ENCODE measurements around the gene MITF.

Gene MITF

DNA sequence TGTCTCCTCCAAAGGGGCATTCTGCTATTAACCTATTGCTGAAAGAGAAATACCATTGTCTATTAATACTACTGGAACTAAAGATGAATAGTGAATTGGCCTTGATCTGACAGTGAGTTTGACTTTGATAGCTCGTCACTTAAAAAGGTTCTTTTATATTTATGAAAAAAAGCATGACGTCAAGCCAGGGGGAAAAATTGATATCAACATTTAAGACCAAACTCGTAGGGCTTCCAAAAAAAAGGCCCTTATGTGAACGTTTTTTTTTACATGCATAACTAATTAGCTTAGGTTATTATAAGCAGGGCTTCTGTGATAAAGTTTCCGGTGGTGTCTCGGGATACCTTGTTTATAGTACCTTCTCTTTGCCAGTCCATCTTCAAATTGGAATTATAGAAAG is 197.0 kb downstream of the MITF start:
- Histone ChIP-seq H3K27me3 (replicated peaks; ENCODE audit: control insufficient read depth, insufficient read depth, low read length, poor library complexity, severe bottlenecking) (no peaks in the 10 kb centered on the region), H3K4me3 (ENCODE audit: insufficient read depth, low read depth, low read length, poor library complexity, severe bottlenecking) (no peak overlapping the region), H3K4me1 (ENCODE audit: control insufficient read depth, insufficient read depth, low read length, poor library complexity, severe bottlenecking) (no peaks in the 10 kb centered on the region), H3K27ac (ENCODE audit: insufficient read depth, low read length, poor library complexity, severe bottlenecking) (no peak overlapping the region), H3K36me3 (ENCODE audit: control insufficient read depth, insufficient read depth, low read length) (no peaks in the 10 kb centered on the region), H3K9me3 (ENCODE audit: control insufficient read depth, low read length) (no peaks in the 10 kb centered on the region)
- no peak for DNase-seq

DNA sequence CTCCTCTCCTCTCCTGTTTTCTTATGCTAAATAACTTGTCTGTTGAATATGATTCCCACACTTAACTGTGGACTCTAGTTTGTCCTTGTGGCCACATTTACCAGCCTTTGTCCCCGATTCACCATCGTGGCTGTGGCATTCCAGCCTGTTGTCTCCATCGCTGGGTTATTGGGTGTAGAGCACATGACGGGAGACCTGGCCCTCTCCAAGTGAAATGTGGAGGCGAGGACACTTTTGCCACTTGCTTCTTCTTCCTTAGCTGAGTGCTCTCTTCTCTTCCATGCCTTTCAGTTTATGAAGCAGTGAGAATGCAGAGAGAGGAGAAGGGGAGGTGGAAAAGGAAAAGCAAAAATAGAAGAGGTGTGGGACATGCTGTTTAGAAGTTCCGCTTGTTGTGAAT is 198.8 kb downstream of the MITF start:
- Histone ChIP-seq H3K9me3 (ENCODE audit: control insufficient read depth, low read length) (no peaks in the 10 kb centered on the region), H3K4me1 (ENCODE audit: control insufficient read depth, insufficient read depth, low read length, poor library complexity, severe bottlenecking) (no peaks in the 10 kb centered on the region), H3K27ac (ENCODE audit: insufficient read depth, low read length, poor library complexity, severe bottlenecking) (no peak overlapping the region), H3K27me3 (replicated peaks; ENCODE audit: control insufficient read depth, insufficient read depth, low read length, poor library complexity, severe bottlenecking) (no peaks in the 10 kb centered on the region), H3K4me3 (ENCODE audit: insufficient read depth, low read depth, low read length, poor library complexity, severe bottlenecking) (no peak overlapping the region), H3K36me3 (ENCODE audit: control insufficient read depth, insufficient read depth, low read length) (no peaks in the 10 kb centered on the region)
- DNase-seq, result no peak

DNA sequence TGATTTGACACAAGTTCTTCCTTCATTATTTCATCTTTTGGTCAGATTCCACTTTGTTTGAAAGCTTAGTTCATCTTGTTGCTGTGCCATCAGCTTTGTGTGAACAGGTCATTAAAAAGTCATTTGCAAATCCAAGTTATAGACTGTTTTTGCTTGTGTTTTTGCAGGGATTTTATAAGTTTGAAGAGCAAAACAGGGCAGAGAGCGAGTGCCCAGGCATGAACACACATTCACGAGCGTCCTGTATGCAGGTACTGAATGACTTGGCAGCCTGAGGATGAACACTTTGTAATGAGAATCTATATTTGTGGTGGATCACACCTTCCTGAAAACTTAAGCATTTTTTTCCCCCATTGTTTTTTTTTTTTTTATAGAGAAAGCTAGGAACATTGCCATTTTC is 199.7 kb downstream of the MITF start:
- Histone ChIP-seq H3K9me3 (ENCODE audit: control insufficient read depth, low read length) (no peaks in the 10 kb centered on the region), H3K36me3 (ENCODE audit: control insufficient read depth, insufficient read depth, low read length) (no peaks in the 10 kb centered on the region), H3K4me1 (ENCODE audit: control insufficient read depth, insufficient read depth, low read length, poor library complexity, severe bottlenecking) (no peaks in the 10 kb centered on the region), H3K4me3 (ENCODE audit: insufficient read depth, low read depth, low read length, poor library complexity, severe bottlenecking) (no peak overlapping the region), H3K27ac (ENCODE audit: insufficient read depth, low read length, poor library complexity, severe bottlenecking) (no peak overlapping the region), H3K27me3 (replicated peaks; ENCODE audit: control insufficient read depth, insufficient read depth, low read length, poor library complexity, severe bottlenecking) (peaks cover 2% of the 10 kb centered on the region)
- no peak for DNase-seq

DNA sequence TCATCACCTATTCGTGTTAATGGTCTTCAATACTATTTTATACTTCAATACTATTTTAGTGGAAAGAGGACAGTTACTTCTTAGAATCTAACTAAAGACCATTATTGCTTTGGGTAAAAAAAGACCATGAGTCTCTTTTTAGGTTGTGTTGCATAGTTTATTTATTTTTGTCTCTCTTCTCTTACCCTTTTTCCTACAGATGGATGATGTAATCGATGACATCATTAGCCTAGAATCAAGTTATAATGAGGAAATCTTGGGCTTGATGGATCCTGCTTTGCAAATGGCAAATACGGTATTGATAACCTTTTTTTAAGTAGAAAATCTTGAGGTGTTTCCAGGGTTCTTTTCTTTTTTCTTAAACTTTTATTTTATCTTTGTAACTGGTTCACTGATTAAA is 201.8 kb downstream of the MITF start:
- H3K4me1 ChIP-seq (ENCODE audit: control insufficient read depth, insufficient read depth, low read length, poor library complexity, severe bottlenecking), result no peaks in the 10 kb centered on the region
- H3K27me3 ChIP-seq (replicated peaks; ENCODE audit: control insufficient read depth, insufficient read depth, low read length, poor library complexity, severe bottlenecking), result peaks cover 2% of the 10 kb centered on the region
- no peaks in the 10 kb centered on the region for H3K36me3 ChIP-seq (ENCODE audit: control insufficient read depth, insufficient read depth, low read length)
- H3K27ac ChIP-seq (ENCODE audit: insufficient read depth, low read length, poor library complexity, severe bottlenecking), result no peak overlapping the region
- H3K4me3 ChIP-seq (ENCODE audit: insufficient read depth, low read depth, low read length, poor library complexity, severe bottlenecking), result no peak overlapping the region
- no peak for DNase-seq
- no peaks in the 10 kb centered on the region for H3K9me3 ChIP-seq (ENCODE audit: control insufficient read depth, low read length)

DNA sequence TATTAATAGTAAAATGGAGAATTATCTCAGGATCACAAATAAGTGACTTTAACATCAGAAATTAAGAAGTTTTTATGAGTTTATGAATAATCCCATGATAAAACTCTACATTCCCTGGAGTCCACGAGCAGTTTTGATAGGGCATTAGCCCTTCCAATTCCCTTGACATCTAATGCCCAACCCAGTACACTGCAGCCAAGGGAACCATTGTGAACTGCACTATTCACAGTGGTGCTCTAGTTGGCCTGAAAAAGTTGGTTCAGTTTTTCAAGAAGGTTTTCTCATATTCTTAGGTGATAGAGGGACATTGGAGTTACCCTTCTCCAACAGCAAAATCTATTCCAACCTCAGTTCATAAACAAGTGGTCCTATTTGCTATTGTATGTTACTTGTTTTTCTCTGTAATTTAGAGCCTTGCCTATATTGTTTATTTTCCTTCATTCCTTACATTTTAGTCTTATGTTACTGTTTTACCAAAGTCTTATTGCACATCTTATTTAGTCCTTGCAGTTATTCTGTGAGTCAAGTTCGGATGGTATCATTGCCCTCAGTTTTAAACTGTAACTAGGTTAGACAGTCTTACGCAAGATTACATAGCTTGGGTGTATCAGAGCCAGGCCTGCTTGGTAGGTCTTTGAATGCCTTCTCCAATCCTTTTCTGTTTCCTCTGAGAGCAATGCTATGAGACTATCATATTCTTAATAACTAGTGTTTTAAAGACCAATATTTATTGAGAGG is 202.3 kb downstream of the MITF start:
- no peak overlapping the region for H3K4me3 ChIP-seq (ENCODE audit: insufficient read depth, low read depth, low read length, poor library complexity, severe bottlenecking)

DNA sequence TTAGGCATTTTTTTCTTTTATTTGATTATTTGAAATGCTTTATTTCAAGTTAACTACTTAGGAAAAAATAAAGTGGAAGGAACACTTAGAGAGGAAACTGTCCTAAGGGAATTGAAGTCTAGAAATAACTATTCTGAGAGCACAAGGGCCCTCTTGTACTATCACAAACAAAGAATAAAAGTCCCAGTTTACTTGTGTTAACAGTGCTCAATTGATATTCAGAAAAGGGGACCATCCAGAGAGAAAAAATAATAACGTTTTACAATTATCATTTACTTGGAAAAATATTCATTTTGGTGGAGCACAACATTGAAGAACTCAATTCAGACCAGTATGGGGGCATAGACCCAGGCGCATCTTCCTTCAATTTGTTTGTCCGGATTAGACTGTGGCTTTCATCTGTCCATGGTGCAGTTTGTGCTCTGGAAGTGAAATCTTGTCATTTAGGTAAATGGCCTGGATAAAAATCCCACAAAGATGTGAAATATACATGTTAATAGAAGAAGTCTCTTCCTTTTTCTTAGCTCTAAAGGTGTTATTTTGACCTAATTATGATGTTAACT is 205.7 kb downstream of the MITF start:
- Histone ChIP-seq H3K9me3 (ENCODE audit: control insufficient read depth, low read length) (no peaks in the 10 kb centered on the region), H3K36me3 (ENCODE audit: control insufficient read depth, insufficient read depth, low read length) (no peaks in the 10 kb centered on the region), H3K4me1 (ENCODE audit: control insufficient read depth, insufficient read depth, low read length, poor library complexity, severe bottlenecking) (no peaks in the 10 kb centered on the region), H3K27ac (ENCODE audit: insufficient read depth, low read length, poor library complexity, severe bottlenecking) (no peak overlapping the region), H3K27me3 (replicated peaks; ENCODE audit: control insufficient read depth, insufficient read depth, low read length, poor library complexity, severe bottlenecking) (peaks cover 2% of the 10 kb centered on the region), H3K4me3 (ENCODE audit: insufficient read depth, low read depth, low read length, poor library complexity, severe bottlenecking) (no peak overlapping the region)
- no peak for DNase-seq

More for the DNA sequence above, 202.3 kb downstream of the MITF start:
- H3K9me3 ChIP-seq (ENCODE audit: control insufficient read depth, low read length), result no peaks in the 10 kb centered on the region
- peaks cover 2% of the 10 kb centered on the region for H3K27me3 ChIP-seq (replicated peaks; ENCODE audit: control insufficient read depth, insufficient read depth, low read length, poor library complexity, severe bottlenecking)
- no peaks in the 10 kb centered on the region for H3K4me1 ChIP-seq (ENCODE audit: control insufficient read depth, insufficient read depth, low read length, poor library complexity, severe bottlenecking)
- no peaks in the 10 kb centered on the region for H3K36me3 ChIP-seq (ENCODE audit: control insufficient read depth, insufficient read depth, low read length)
- H3K27ac ChIP-seq (ENCODE audit: insufficient read depth, low read length, poor library complexity, severe bottlenecking), result no peak overlapping the region
- no peak for DNase-seq

DNA sequence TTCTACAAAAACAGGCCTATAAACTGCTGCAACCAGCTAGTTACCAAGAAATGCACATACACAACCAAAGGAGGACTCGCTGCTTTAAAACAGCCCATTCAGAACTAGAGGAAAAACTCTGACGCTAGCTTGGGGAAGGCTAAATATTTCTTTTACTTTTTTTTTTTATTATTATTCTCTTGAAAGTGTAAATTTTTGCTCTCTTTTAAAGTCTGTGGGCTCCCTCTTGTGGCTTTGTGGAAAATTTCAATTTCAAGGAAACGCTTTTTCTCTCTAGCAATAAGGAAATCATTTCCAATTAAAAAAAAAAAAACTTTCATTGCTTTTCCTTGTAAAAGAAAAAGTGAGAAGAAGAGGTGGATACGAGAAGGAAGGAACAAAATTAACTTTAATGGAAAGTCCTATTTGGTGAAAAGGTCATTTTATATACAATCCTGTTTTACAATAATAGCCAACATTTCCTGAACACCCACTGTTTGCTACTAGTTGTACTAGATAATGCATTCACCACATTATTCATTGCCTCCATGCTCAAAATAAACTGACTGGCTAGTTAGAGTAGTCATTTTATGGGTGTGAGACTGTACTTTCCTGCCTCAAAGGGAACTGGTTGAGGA is 209.1 kb downstream of the MITF start:
- no peak for DNase-seq
- Histone ChIP-seq H3K27me3 (replicated peaks; ENCODE audit: control insufficient read depth, insufficient read depth, low read length, poor library complexity, severe bottlenecking) (peaks cover 2% of the 10 kb centered on the region), H3K4me1 (ENCODE audit: control insufficient read depth, insufficient read depth, low read length, poor library complexity, severe bottlenecking) (no peaks in the 10 kb centered on the region), H3K4me3 (ENCODE audit: insufficient read depth, low read depth, low read length, poor library complexity, severe bottlenecking) (no peak overlapping the region), H3K27ac (ENCODE audit: insufficient read depth, low read length, poor library complexity, severe bottlenecking) (no peak overlapping the region), H3K9me3 (ENCODE audit: control insufficient read depth, low read length) (no peaks in the 10 kb centered on the region), H3K36me3 (ENCODE audit: control insufficient read depth, insufficient read depth, low read length) (no peaks in the 10 kb centered on the region)

DNA sequence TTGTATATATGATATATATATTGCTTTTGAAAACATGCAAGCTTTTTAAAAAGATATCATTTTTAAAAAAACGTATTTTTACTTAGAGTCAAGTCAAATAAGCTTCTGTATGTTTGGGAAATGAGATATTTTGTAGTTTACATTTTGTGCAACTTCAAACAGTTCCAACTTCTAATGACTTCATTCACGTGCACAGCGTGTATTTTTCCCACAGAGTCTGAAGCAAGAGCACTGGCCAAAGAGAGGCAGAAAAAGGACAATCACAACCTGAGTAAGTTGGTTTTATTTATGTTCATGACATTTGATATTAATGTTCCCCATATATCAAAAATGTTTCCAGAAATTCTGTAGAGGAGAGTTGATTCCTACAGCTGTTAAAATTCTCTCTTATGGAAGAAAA is 212.4 kb downstream of the MITF start:
- DNase-seq, result no peak
- Histone ChIP-seq H3K27me3 (replicated peaks; ENCODE audit: control insufficient read depth, insufficient read depth, low read length, poor library complexity, severe bottlenecking) (no peaks in the 10 kb centered on the region), H3K4me1 (ENCODE audit: control insufficient read depth, insufficient read depth, low read length, poor library complexity, severe bottlenecking) (no peaks in the 10 kb centered on the region), H3K27ac (ENCODE audit: insufficient read depth, low read length, poor library complexity, severe bottlenecking) (no peak overlapping the region), H3K4me3 (ENCODE audit: insufficient read depth, low read depth, low read length, poor library complexity, severe bottlenecking) (no peak overlapping the region), H3K36me3 (ENCODE audit: control insufficient read depth, insufficient read depth, low read length) (no peaks in the 10 kb centered on the region), H3K9me3 (ENCODE audit: control insufficient read depth, low read length) (no peaks in the 10 kb centered on the region)

DNA sequence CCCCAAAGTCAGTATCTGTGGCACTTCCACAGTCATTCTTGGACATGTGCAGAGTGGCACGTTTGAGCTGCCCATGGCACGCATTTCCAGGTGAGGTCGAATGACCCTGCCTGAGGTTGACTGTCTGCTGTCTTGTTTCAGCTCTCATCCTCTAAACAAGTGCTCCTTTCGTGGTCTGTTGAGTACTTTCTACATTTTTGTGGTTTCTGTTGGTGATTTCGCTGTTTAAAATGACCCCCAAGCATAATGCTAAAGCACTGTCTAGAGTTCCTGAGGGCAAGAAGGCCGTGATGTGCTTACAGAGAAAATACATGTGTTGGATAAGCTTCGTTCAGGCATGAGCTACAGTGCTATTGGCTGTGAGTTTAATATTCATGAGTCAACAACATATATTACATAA is 220.3 kb downstream of the MITF start:
- H3K27ac ChIP-seq (ENCODE audit: insufficient read depth, low read length, poor library complexity, severe bottlenecking), result no peak overlapping the region
- no peaks in the 10 kb centered on the region for H3K27me3 ChIP-seq (replicated peaks; ENCODE audit: control insufficient read depth, insufficient read depth, low read length, poor library complexity, severe bottlenecking)
- no peaks in the 10 kb centered on the region for H3K9me3 ChIP-seq (ENCODE audit: control insufficient read depth, low read length)
- DNase-seq, result no peak
- no peaks in the 10 kb centered on the region for H3K36me3 ChIP-seq (ENCODE audit: control insufficient read depth, insufficient read depth, low read length)
- H3K4me3 ChIP-seq (ENCODE audit: insufficient read depth, low read depth, low read length, poor library complexity, severe bottlenecking), result no peak overlapping the region
- H3K4me1 ChIP-seq (ENCODE audit: control insufficient read depth, insufficient read depth, low read length, poor library complexity, severe bottlenecking), result no peaks in the 10 kb centered on the region

DNA sequence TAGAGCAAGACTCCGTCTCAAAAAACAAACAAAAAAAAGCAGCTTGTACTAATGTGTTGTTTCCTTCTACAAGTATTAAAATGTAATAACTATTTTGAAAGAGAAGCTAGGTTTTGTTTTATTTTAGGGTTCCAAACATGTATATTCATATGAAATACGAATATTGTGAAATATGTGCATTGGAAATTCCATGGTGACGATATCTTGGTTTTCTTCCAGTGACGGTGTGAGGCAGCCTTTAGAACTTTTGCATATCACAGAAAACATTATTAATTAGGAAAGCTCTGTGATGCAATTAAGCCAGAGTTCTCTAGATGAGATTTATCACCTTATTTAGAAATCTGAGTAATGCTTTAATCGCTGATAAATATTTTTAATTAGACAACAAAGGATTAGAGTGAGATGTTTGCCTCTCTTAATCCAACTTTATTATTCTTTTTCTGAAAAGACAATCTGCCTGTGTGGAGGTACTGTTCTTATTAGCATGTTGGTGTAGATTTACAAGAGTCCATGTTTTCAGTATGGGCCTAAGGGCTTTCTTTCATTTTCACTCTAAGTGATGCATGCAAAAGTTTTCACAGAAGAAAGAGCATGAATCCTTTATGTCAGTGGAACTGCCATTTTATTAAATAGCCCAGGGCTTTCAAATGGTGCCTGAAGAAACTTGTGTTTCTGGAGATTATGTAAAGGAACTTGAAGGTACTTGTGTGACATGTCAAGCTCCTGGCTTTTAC is 222.6 kb downstream of the MITF start:
- H3K36me3 ChIP-seq (ENCODE audit: control insufficient read depth, insufficient read depth, low read length), result no peaks in the 10 kb centered on the region
- H3K4me1 ChIP-seq (ENCODE audit: control insufficient read depth, insufficient read depth, low read length, poor library complexity, severe bottlenecking), result no peaks in the 10 kb centered on the region
- H3K9me3 ChIP-seq (ENCODE audit: control insufficient read depth, low read length), result no peaks in the 10 kb centered on the region
- no peaks in the 10 kb centered on the region for H3K27me3 ChIP-seq (replicated peaks; ENCODE audit: control insufficient read depth, insufficient read depth, low read length, poor library complexity, severe bottlenecking)
- no peak overlapping the region for H3K4me3 ChIP-seq (ENCODE audit: insufficient read depth, low read depth, low read length, poor library complexity, severe bottlenecking)
- H3K27ac ChIP-seq (ENCODE audit: insufficient read depth, low read length, poor library complexity, severe bottlenecking), result no peak overlapping the region
- no peak for DNase-seq

Data from effector memory CD4-positive, alpha-beta T cell (primary cell).